ENCODE results near the gene REEP5. TPM values are rescaled to one million over a fixed set of nuclear protein-coding genes. Genes with fewer than 3 reads are reported as not detected.
"Not testable (repeated sequence)": the region's sequence is repeated elsewhere in the genome, so short reads cannot be mapped to it uniquely, and the experiment has no call there.

The REEP5 gene
- total and polyA plus RNA-seq, 2 of the 4 experiments (the other 2 are of a cell fraction): 49.3 to 82.0 TPM

- no peak overlapping the region for H4K5ac ChIP-seq (ENCODE audit: low read depth, low read length)
- WGBS, 2 experiments (ENCODE audit: extremely low coverage in 2 of 2, insufficient read length in 1 of 2): 87% methylated on average over 3 of the region's 8 CpGs; no CpG with 5 or more reads in 1 of the 2 experiments
- no peak overlapping the region for H2AK9ac ChIP-seq (replicated peaks; ENCODE audit: low read depth, low read length, poor library complexity)
- no peak overlapping the region for H3K56ac ChIP-seq (ENCODE audit: extremely low read depth, insufficient read depth, low read length)
- H3K14ac ChIP-seq (replicated peaks; ENCODE audit: low read depth, low read length): no peak overlapping the region
- no peak overlapping the region for H3K23ac ChIP-seq (ENCODE audit: low read depth, low read length)
- H3K18ac ChIP-seq (ENCODE audit: low read depth, low read length): no peak overlapping the region
- H3K4me1 ChIP-seq (ENCODE audit: control insufficient read depth, insufficient read depth, low read length): peaks cover 20% of the 10 kb centered on the region
- peaks cover 7% of the 10 kb centered on the region; the same call in 1 of the 2 replicates for H4K20me1 ChIP-seq (ENCODE audit: insufficient read depth, low read length)
- no TSS peak for BruUV-seq (replicated peaks)
- no peak overlapping the region for H2BK20ac ChIP-seq (ENCODE audit: low read depth, low read length)
- no peak overlapping the region for H2BK15ac ChIP-seq (ENCODE audit: low read depth, low read length)
- dilution Hi-C loops (cut with HindIII; ENCODE audit: low sequenced_read_pairs, unreplicated experiment): no loop called here
- ATAC-seq (ENCODE audit: low read depth) (no peak), DNase-seq (no peak)
- peaks cover 0 to 5% of the 10 kb centered on the region in 2 experiments; a peak in 1 of 4 replicates for H3K79me1 ChIP-seq (ENCODE audit: low read depth in 1 of 2, low read length in 2 of 2)
- no peak overlapping the region for H3K4me3 ChIP-seq (ENCODE audit: insufficient read depth, low read depth, low read length)
- no peak overlapping the region for H3K9ac ChIP-seq (ENCODE audit: low read depth, low read length)
- no peak overlapping the region for H3K27ac ChIP-seq (ENCODE audit: insufficient read depth, low read length)
- H2BK120ac ChIP-seq (ENCODE audit: low read depth, low read length): no peak overlapping the region
- no peak overlapping the region for H2AFZ ChIP-seq (replicated peaks; ENCODE audit: low read length, poor library complexity)
- no peaks in the 10 kb centered on the region for H3K36me3 ChIP-seq (ENCODE audit: control insufficient read depth, insufficient read depth, low read length)
- H3K27me3 ChIP-seq (ENCODE audit: control insufficient read depth, insufficient read depth, low read length): no peaks in the 10 kb centered on the region
- H4K91ac ChIP-seq (ENCODE audit: insufficient read depth, low read depth, low read length): no peak overlapping the region
- H3K9me1 ChIP-seq (ENCODE audit: insufficient read depth, low read length): peaks cover 14% of the 10 kb centered on the region
- H3K4ac ChIP-seq (ENCODE audit: low read depth, low read length): peak overlapping the region; percentile 8; the same call in 1 of the 2 replicates
- H4K8ac ChIP-seq (ENCODE audit: low read depth in 2 of 2, low read length in 2 of 2): no peak overlapping the region
- no peak overlapping the region for H3K4me2 ChIP-seq (ENCODE audit: low read depth, low read length)
- H2AK5ac ChIP-seq (ENCODE audit: low read depth, low read length): peak overlapping the region; percentile 29; the same call in 1 of the 2 replicates
- CTCF ChIA-PET: no interaction called here
- TF ChIP-seq MXI1 (IDR thresholded peaks at IDR 0.05; ENCODE audit: borderline replicate concordance, low read depth, low read length): no peak
- TF ChIP-seq CHD1 (IDR thresholded peaks at IDR 0.05; ENCODE audit: low read depth, low read length): no peak
- TF ChIP-seq ELK1 (IDR thresholded peaks at IDR 0.05; ENCODE audit: borderline replicate concordance, low read depth, low read length): no peak
- TF ChIP-seq CEBPB (IDR thresholded peaks at IDR 0.05; ENCODE audit: low read depth, low read length): no peak
- POLR2A ChIA-PET (ENCODE audit: unreplicated experiment): no interaction called here
- intact Hi-C loops (cut with micrococcal nuclease): loop anchor here (2.0 to 10.0 kb wide), 2 partner anchors 51 to 181 kb away; no protein-coding TSS in a partner anchor
- H3K9me3 ChIP-seq (ENCODE audit: control insufficient read depth, insufficient read depth, low read length): no peaks in the 10 kb centered on the region
- in situ Hi-C loops (cut with MboI; ENCODE audit: low sequenced_read_pairs): loop anchor here (25.0 kb wide), 1 partner anchor 404 kb away; no protein-coding TSS in a partner anchor
- H2BK5ac ChIP-seq (ENCODE audit: low read depth, low read length, poor library complexity, severe bottlenecking): no peak overlapping the region
These were observed 43.8 kb upstream of the REEP5 start for GRCh38 chr5:112965733-112966306.

- 0 out of 2 replicates have a peak overlapping the region, but pooled peaks have one; percentile 21 for H3K27ac ChIP-seq (ENCODE audit: insufficient read depth, low read length)
- H3K9me3 ChIP-seq (ENCODE audit: control insufficient read depth, insufficient read depth, low read length); dilution Hi-C loops (cut with HindIII; ENCODE audit: low sequenced_read_pairs, unreplicated experiment); H3K4me3 ChIP-seq (ENCODE audit: insufficient read depth, low read depth, low read length); H3K56ac ChIP-seq (ENCODE audit: extremely low read depth, insufficient read depth, low read length); H3K14ac ChIP-seq (replicated peaks; ENCODE audit: low read depth, low read length); H2AFZ ChIP-seq (replicated peaks; ENCODE audit: low read length, poor library complexity); H3K79me1 ChIP-seq (ENCODE audit: low read depth in 1 of 2, low read length in 2 of 2); H3K4me2 ChIP-seq (ENCODE audit: low read depth, low read length); ATAC-seq (ENCODE audit: low read depth); H3K36me3 ChIP-seq (ENCODE audit: control insufficient read depth, insufficient read depth, low read length); H4K5ac ChIP-seq (ENCODE audit: low read depth, low read length); H2AK9ac ChIP-seq (replicated peaks; ENCODE audit: low read depth, low read length, poor library complexity); H3K27me3 ChIP-seq (ENCODE audit: control insufficient read depth, insufficient read depth, low read length); H3K9ac ChIP-seq (ENCODE audit: low read depth, low read length); H4K20me1 ChIP-seq (ENCODE audit: insufficient read depth, low read length); DNase-seq; POLR2A ChIA-PET (ENCODE audit: unreplicated experiment); H3K23ac ChIP-seq (ENCODE audit: low read depth, low read length); BruUV-seq (replicated peaks); H3K9me1 ChIP-seq (ENCODE audit: insufficient read depth, low read length): not testable (repeated sequence)
- in situ Hi-C loops (cut with MboI; ENCODE audit: low sequenced_read_pairs) (loop anchor here (25.0 kb wide), 1 partner anchor 401 kb away; no protein-coding TSS in a partner anchor), intact Hi-C loops (cut with micrococcal nuclease) (loop anchor here (10.0 kb wide), 1 partner anchor 179 kb away; no protein-coding TSS in a partner anchor)
- peak overlapping the region; percentile 66 for H2AK5ac ChIP-seq (ENCODE audit: low read depth, low read length)
- H3K4me1 ChIP-seq (ENCODE audit: control insufficient read depth, insufficient read depth, low read length): peaks cover 19% of the 10 kb centered on the region
- H4K91ac ChIP-seq (ENCODE audit: insufficient read depth, low read depth, low read length): peak overlapping the region; percentile 23; the same call in 1 of the 2 replicates
- peak overlapping the region; percentile 65; the same call in 1 of the 2 replicates for H2BK20ac ChIP-seq (ENCODE audit: low read depth, low read length)
- H3K18ac ChIP-seq (ENCODE audit: low read depth, low read length): peak overlapping the region; percentile 37; the same call in 1 of the 2 replicates
- H2BK15ac ChIP-seq (ENCODE audit: low read depth, low read length): 0 out of 3 replicates have a peak overlapping the region, but pooled peaks have one; percentile 65
- no CpG with 5 or more reads among the region's 3 CpGs for WGBS, 2 experiments (ENCODE audit: extremely low coverage in 2 of 2, insufficient read length in 1 of 2)
- H2BK5ac ChIP-seq (ENCODE audit: low read depth, low read length, poor library complexity, severe bottlenecking): peak overlapping the region; percentile 51
- H2BK120ac ChIP-seq (ENCODE audit: low read depth, low read length): peak overlapping the region; percentile 56
- peak overlapping the region in 1 of 2 experiments; percentile 19; a peak in 1 of 4 replicates for H4K8ac ChIP-seq (ENCODE audit: low read depth in 2 of 2, low read length in 2 of 2)
- CTCF ChIA-PET: interaction anchor here (0.6 to 1.0 kb wide), 2 partner anchors 33 to 50 kb away, joined by 3 to 5 read pairs; no protein-coding TSS in a partner anchor
- H3K4ac ChIP-seq (ENCODE audit: low read depth, low read length): peak overlapping the region; percentile 28; the same call in 1 of the 2 replicates
These were observed 41.3 kb upstream of the REEP5 start for GRCh38 chr5:112963374-112963733.
